HG02840 (cell line): Measurements from ENCODE around the gene HPCAL4.

Experiments used
- ATAC-seq: cut with Tn5 transposase; IDR thresholded peaks from one replicate; pipeline ENCODE4 v1.9.1; 2021; ENCODE audit warnings: mild to moderate bottlenecking, moderate library complexity, moderate number of reproducible peaks; ENCODE audit not compliant: unreplicated experiment, low FRiP score

The HPCAL4 gene

DNA sequence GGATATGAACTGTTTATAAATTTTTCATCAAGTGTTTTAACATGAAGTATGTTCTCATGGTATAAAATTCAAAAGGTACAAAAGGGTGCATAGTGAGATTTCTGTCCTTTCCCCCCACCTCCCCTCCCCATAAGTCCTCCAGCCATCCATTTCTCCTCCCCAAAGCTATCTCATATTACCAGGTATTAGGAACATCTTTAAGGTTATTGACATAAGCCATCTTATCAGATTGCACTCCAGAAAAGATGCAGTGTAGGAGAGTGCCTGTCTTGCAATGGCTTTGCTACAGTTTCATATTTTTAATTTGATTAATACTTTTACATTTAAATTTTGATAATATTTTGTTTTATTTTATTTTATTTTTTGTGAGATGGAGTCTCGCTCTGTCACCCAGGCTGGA, 13.5 kb upstream of the HPCAL4 start:
- no peak for ATAC-seq

DNA sequence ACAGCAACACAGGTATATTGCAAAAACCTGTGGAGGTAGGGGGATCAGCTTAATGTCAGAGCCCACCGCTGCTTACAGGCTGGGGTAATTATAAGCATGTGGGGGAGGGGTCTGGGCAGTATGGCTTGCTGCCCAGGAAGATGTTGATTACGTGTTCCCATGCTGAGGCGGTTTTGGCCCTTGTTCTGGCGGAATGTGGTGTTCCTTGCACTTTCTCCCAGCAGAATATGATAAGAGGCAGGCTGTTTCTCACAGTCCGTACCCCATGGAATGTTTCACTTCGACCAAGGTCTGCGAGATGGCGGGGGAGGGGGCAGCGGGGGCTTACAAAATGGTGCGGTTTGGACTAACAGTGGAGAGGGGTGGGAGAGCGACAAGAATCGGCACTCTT, 9.8 kb upstream of the HPCAL4 start:
- no peak for ATAC-seq

DNA sequence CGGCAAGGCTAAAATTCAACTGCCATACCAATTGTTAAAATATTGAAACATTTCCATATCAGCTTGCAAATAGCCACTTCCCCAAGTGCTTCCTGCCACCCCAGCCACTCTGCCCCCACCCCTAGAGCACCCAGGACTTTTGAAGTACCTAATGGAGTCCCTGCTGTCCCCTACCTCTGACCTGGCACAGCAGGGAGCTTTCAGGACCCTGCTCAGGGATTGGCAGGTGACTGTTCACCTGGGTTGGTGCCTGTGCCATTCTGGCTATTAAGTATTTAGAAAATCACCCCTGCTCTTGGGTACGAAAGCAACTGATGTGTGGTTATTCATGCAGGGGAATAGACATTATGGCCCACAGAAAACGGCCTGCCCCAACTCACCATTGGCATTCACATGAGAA, 9.1 kb upstream of the HPCAL4 start:
- ATAC-seq, result no peak

DNA sequence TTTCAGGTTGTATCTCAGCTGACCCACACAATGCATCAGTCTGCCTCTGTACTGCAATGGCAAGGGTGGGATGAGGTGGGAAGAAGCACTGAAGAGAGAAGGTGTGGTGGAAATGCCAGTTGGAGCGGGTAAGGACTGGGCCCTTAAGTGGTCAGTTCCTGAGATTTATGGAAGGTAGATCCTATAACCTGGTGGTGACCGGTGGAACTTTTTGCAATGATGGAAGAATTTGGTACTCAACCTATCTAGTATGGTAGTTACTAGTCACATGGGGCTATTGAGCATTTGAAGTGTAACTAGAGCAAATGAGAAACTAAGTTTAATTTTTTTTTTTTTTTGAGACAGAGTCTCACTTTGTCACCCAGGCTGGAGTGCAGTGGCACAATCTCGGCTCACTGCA, 8.2 kb upstream of the HPCAL4 start:
- no peak for ATAC-seq

DNA sequence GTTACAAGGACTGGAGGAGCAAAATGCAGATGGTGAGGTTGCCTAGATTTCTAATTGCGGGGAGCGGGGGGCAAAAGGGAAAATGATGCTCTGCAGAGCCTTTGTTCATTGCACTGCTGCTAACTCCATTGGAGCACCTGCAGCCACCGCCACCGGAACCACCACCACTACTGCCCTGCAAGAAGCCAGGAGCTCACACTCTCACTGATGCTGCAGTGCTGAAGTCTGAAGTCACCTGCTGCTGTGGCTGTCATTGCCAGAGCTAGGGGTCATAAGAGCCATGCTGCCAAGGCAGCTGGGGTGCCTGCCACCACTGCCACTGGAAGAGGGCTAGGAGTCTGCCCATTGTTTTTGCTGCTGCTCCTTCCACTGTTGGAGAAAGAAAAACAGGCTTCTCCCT, 7.3 kb upstream of the HPCAL4 start:
- ATAC-seq, result no peak

DNA sequence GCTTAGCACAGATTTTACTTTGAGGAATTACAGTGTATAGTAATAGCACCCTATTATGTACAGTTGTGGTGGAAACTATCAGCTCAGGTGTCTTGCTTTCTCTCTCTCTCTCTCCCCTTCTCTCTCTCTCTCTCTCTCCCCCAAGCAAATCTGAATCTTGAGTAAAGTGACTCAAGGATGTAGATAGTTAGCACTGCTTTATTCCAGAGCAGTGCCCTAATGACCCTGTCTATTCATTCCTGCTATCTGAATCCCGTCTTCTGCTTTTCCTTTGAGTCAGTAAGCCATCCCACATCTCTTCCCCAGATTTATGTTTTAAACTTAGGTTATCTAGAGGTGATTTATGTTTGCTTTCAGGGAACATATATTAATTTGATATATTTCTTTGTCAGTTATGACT, 5.2 kb upstream of the HPCAL4 start:
- no peak for ATAC-seq

DNA sequence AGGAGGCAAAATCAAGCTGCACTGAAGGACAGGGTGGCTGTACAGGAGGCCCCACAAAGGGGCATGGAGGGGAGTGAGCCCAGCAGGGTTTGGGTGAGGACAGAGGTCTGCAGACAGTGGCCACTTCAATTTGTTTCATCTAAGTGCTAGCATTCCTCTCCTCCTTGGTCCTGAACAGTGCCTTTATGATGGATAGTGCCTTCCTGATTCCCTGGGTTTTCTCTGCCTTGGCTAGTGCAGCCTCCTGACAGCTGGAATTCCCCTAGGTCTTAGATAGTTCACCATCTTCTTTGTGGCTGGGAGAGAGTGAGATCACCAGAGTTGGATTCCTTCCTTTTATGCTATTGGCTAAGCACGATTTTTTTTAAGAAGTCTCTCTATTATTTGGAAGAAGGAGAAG, 3.8 kb upstream of the HPCAL4 start:
- ATAC-seq, result no peak

DNA sequence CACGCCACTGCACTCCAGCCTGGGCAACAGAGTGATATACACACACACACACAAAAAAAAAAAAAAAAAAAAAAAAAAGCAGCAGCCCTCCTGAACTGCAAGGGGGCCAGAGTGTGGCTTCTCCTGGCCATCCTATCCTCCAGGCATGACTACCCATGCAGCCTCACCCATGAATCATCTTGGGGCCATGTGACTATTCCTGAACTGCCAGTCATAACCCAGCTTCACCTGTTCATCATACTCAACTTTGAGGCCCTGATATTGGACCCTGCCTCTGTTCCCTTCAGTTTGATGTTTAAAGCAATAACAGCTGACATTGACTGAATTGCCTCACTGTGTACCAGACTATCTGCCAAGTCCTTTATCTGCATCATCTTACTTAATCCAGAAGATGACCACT, 2.8 kb upstream of the HPCAL4 start:
- no peak for ATAC-seq

DNA sequence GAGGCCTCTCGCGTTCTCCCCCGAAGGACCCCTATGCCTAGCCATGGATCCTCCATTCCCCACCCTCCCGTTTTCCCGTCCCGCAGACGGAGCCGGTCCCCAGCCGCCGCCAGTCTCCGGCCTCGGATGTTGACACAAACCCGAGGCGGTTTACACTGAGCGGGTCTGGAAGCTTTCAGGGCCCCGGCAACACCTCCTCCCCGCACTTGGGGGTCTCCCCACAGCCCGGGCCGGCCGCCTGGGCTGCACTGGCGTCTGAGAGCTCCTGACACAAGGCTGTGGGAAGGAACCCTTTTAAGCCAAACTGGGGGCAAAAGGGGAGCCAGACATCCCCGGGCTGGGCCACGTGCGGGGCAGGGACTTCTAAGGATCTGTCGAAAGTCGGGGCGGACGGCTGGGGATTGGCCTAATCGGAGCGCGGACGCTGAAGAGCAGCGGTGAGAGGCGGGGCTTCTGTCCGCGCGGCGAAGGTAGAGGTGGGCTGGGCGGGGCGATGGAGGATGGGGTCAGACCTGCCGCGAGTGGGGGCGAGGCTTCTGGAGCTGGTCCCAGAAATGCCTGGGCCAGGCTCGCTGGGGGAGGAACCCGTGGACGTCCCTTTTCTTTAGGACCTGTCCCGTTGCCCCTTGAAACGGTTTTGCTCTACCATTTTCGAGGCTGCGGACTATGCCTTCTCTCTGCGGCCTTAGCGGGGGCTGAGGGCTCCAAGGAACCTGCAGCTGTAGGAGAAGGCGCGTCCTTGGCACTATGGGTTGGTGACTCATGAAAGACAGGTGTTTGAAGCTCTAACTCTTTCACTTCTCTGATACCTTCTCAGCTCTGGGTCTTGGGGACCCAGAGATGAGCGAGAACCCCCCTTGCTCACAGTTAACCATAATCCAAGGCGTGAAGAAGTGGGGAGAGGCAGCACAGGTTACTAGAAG, 1.2 kb upstream of the HPCAL4 start:
- ATAC-seq, result no peak

DNA sequence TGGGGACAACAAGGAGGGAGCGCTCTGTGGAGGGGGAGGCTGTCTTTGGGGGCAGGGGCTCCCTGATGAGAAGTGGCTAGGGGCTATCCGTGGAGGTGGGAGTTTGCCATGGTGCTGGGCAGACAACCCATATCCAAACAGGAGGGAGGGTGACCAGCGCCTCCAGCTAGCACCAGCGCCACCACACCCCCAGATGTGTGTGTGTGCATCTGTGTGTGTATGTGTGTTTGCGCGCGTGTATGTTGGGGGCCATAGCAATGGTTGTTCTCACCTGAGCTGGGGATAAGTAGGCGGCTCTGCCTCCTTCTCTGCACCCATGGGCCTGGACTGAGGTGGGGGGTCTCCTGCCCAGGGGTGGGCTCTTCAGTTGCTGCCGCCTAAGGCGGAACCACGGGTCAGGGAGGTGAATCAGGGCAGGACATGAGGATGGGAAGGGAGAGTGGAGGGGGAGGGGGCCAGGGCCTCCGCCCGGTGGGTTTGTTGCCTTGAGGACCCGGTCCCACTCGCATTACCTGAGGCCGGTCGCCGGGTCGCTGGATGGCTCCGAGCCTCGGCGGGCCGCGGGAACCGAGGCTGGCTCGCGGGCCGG, 345 bp downstream of the HPCAL4 start:
- ATAC-seq, result no peak

DNA sequence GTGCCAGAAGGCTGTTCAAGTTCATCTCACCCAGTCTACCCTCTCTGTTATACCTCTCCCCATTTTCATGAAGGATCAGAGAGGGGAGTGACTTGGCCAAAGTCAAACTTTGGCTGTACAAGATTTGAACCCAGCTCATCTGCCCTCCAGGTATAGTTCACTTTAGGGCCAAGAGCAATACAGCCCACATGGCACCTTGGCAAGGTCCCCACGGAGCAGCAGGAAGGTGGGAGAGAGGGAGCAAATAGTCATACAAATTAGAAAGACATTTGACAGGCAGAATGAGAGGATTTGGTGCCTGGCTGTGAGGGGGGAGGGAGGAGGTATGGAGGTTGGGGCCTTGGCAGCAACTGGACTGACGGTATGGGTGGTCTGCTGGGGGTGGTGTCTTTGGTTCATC, 1.0 kb downstream of the HPCAL4 start:
- no peak for ATAC-seq

DNA sequence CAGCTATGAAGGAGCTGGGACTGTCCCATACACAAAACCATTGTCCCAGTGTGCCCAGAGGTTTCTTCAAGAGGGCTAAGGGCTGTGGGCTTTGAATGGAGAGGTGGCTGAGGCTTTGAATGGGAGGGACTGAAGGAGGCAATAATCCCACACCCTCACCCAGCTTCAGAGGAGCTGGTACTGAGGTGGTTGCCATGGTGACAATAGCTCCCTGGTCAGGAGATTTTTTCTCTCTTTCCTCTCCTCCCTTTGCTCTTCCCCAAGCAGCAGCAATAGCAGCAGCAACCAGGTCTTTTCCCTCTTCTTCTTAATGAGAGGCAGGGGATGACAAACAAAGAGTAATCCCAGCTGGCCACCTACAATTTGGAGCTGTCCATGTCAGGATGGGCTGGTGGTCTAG, 1.6 kb downstream of the HPCAL4 start:
- no peak for ATAC-seq

DNA sequence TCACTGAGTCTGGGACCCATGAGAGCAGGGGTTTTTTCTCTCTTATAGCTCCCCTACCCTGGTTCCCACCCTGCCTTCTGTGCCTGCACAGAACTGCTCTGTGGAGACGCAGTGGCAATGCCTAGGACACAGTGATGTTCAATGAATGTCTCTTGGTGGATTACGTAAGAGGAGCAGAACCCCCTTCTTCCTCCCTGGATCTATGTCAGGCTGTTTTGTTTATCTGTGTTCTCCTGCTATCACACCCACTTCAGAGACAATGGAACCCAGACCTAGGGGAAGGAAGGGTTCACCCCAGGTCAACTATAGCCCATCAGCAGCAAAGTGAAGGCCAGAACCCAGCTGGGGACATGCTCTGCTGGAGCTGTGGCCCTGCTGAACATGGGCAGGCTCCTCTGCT, 2.0 kb downstream of the HPCAL4 start:
- no peak for ATAC-seq

DNA sequence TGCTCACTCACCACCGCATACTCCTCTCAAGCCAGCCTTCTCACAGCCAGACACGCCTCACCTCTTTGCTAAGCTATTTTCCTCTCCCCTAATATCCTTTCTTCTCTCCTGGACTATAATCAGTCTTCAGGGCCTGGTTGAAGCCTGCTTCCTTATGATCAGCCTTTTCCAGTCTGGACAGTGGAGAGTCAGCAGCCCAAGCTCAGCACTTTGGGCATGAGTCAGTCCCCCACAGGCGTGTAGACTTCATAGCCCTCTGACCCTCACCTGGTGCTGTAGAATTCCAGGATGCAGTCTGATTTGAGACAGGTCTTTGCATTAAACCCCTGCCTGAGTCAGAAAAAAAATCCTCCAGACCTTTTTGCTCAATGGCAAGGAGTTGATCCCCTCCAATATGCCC, 2.5 kb downstream of the HPCAL4 start:
- ATAC-seq, result no peak

DNA sequence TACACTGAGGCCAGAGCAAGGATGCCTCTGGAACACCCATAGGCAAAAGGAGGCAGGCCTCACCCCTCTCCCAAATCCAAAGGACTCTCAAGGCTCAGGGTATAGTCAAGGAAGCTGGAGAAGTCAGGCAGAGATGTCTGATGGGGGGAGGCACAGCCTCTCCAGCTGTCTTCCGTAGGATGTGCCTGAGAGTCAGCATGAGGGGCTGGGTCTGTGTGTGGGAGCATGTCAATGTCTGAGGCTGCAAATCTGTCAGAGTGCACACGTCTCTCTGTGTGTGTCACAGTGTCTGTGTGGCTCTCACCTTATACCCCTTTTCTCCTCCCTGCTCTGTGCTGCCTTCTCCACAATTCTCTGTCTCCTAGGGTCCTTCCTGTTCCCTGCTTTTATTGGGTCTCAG, 4.0 kb downstream of the HPCAL4 start:
- no peak for ATAC-seq

DNA sequence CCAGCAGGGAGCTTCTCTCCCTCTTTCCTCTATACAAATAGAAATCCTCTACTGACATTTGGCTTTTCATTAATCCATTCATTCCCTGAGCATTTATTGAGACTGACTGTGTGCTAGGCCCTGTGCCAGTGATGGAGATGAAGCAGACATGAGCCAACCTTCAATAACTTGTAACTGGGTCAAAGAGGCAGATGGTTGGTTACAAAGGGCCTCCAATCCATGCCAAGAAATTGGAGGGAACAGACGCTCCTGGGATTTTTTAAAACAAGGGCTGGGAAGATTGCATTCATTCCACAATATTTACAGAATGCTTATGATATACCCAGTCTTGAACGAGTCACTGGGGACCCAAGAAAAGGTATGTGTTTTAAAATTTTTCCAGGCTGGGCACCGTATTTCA, 6.2 kb downstream of the HPCAL4 start:
- no peak for ATAC-seq

DNA sequence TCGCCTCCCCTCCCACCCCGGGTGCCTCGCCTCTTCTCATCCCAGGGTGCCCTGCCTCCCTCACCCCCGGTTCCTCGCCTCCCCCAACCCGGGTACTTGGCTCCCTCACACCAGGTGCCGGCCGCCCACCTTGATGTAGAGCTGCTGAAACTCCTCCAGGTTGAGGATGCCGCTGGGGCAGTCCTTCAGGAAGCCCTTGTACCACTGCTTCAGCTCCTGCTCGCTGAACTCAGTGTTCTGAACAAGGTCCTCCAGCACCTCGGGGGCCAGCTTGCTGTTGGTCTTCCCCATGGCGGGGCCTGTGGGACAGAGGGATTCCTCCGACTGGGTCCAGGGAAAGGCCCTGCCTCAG, 6.9 kb downstream of the HPCAL4 start:
- no peak for ATAC-seq

DNA sequence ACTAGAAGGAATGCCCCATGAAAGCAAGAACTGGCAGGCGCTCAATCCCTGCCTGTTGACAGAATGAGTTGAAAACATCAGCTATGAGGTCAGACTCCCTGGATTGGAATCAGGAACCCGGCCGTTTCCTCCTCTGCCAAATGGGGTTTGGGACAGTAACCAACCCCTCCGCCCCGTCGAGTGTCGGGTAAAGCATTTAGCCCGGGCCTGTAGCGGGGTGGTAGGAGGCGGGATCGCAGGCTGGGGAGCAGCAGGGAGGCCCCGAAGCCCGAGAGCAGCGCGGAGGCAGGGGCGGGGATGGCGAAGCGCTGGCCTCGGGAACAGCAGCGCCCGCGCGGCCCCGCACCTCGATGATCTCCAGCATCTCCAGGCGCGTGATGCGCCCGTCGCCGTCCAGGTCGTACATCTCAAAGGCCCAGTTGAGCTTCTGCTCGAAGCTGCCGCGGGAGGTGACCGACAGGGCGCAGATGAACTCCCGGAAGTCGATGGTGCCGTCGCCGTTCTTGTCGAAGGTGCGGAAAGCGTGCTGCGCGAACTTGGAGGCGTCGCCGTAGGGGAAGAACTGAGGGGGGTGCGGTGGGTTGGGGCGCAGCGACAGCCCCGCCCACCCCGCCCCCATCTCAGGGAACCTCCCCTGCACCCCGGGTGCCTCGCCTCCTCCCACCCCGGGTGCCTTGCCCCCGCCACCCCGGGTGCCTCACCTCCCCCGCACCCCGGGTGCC, 7.5 kb downstream of the HPCAL4 start:
- ATAC-seq, result no peak

DNA sequence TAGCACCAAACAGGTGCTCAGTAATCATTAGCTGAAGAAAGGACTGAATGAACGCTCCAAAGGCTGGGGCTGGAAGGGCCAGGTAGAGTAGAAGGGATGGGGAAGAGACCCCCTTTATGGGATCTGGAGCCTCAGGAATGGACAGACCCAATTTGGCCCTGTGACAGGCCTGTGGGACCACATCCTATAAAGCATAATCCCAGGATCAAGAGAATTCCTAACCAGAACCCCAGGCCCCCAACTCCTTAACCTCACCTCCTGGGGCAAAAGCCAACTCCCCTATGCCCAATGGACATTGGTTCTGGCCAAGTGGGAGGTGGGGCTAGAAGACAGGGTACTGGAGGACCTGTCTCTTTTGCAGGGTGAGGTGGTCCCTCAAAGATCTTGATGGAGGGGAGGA, 9.2 kb downstream of the HPCAL4 start:
- no peak for ATAC-seq

DNA sequence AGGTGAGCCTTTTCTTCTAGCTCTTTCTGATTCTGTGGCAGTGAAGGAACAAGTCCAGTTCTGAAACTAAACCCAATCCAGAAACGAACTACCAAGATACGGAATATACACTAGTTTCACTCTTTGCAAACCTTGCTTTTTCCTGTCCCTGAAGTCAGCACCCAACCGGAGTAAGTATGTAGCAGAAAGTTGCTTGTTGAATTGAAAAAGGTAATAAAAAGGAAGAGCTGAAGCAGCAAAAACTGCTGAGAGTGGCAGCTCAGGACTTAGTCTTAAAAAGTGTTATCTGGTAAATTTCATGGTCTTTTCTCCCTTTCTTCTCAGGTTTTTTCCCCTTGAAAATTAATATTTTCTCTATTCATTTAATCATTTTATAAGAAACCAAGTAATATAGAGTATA, 9.9 kb downstream of the HPCAL4 start:
- no peak for ATAC-seq

DNA sequence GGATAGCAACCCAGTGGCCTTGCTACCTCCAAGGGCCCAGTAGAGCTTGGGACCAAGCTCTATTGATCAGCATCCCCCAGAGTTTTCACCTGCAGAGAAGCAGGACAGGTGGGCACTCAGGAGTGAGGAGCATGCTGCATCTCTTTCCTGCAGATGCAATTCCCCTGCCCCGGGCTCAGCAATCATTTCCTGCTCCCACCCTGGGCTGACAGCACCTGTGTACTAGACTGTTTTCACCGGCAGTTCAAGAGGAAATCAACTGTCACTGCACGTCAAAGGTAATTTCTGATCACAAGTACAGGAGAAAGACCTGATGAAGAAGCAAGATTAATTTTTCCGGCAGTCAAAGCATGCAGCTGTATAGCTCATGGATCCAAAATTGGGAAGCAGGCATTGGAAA, 10.5 kb downstream of the HPCAL4 start:
- no peak for ATAC-seq

DNA sequence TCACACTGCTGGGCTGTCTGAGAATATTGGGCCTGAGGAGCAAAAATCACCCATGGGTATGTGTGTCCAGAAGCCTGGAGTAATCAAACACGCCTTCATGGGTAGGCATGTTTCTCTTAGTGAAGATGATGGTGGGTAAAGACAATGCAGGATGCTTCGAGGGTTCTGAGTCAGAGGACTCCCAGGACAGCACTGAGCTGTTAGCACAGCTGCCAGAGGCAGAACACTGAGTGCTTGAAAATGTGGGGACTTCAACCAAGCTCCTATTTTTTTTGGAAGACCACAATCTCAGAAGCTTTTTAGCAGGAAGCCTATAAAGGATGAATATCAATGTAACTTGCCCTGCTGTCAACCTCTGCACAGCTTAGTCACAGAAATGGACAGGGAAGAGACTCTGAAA, 11.4 kb downstream of the HPCAL4 start:
- ATAC-seq, result no peak
